Fibroblast of lung (primary cell): ENCODE data around the gene TTLL4. TPM values are rescaled to one million over a fixed set of nuclear protein-coding genes. Genes with fewer than 3 reads are reported as not detected.

Experiments used
- DNase-seq, 2 donors: peaks; one replicate each; pipeline versions ENCODE4 v3.0.0 to v3.0.0-alpha.2; 2010; ENCODE audit warnings: low read depth in 2 of 2
- H2AFZ ChIP-seq: 2 replicates; pipeline ENCODE4 v1.5.1; 2012; ENCODE audit warnings: low read length, control low read depth, inconsistent platforms
- H3K27ac ChIP-seq: 2 replicates; pipeline ENCODE4 v1.5.1; 2011; ENCODE audit warnings: low read length, control low read depth; ENCODE audit not compliant: insufficient read depth
- H3K27me3 ChIP-seq: 2 replicates; pipeline ENCODE4 v1.5.1; 2011; ENCODE audit warnings: mild to moderate bottlenecking, low read length; ENCODE audit not compliant: control insufficient read depth, insufficient read depth
- H3K36me3 ChIP-seq: 2 replicates; pipeline ENCODE4 v1.5.1; 2011; ENCODE audit warnings: low read length; ENCODE audit not compliant: control insufficient read depth, insufficient read depth
- H3K4me1 ChIP-seq: 2 replicates; pipeline ENCODE4 v1.5.1; 2011; ENCODE audit warnings: low read length; ENCODE audit not compliant: control insufficient read depth, insufficient read depth; ENCODE audit errors: extremely low read depth
- H3K4me2 ChIP-seq: 2 replicates; pipeline ENCODE4 v1.5.1; 2011; ENCODE audit warnings: low read length, control low read depth; ENCODE audit not compliant: insufficient read depth; ENCODE audit errors: extremely low read depth
- H3K4me3 ChIP-seq, 4 experiments: fragments of 200-600 bp in 1 of 4; sonication (generic) in 1 of 4; replicated peaks in 1 of 4; 2 replicates each; pipeline ENCODE4 v1.5.1; 2011 to 2016; ENCODE audit warnings: low read length in 4 of 4, low read depth in 3 of 4, mild to moderate bottlenecking in 3 of 4, control low read depth in 2 of 4, inconsistent platforms in 1 of 4, mixed read lengths in 1 of 4; ENCODE audit not compliant: insufficient read depth in 1 of 4; ENCODE audit errors: control extremely low read depth in 1 of 4
- H3K79me2 ChIP-seq: 2 replicates; pipeline ENCODE4 v1.5.1; 2012; ENCODE audit warnings: mild to moderate bottlenecking, low read length, inconsistent platforms; ENCODE audit not compliant: control insufficient read depth, insufficient read depth
- H3K9ac ChIP-seq: 2 replicates; pipeline ENCODE4 v1.5.1; 2011; ENCODE audit warnings: mild to moderate bottlenecking, low read length, control low read depth; ENCODE audit not compliant: insufficient read depth
- H3K9me3 ChIP-seq: 2 replicates; pipeline ENCODE4 v1.5.1; 2012; ENCODE audit warnings: low read depth, low read length; ENCODE audit not compliant: control insufficient read depth, insufficient read depth
- H4K20me1 ChIP-seq: 2 replicates; pipeline ENCODE4 v1.5.1; 2011; ENCODE audit warnings: low read length; ENCODE audit not compliant: control insufficient read depth, insufficient read depth; ENCODE audit errors: extremely low read depth
- CTCF ChIP-seq, 2 donors: IDR thresholded peaks in 1 of 2; conservative IDR thresholded peaks in 1 of 2; 1 replicate in 1 of 2; 2 replicates in 1 of 2; pipeline ENCODE4 v1.5.1; 2011 to 2012; ENCODE audit warnings: low read length in 2 of 2, control low read depth in 1 of 2, inconsistent platforms in 1 of 2, low read depth in 1 of 2, mild to moderate bottlenecking in 1 of 2
- EZH2 ChIP-seq: IDR thresholded peaks from 2 replicates; pipeline ENCODE4 v1.5.1; 2012; ENCODE audit warnings: low read length, control low read depth, mild to moderate bottlenecking; ENCODE audit errors: missing control alignments
- polyA plus RNA-seq, 2 donors: library from polyadenylated mRNA; depleted of rRNA in 1 of 2; stranded (reverse) in 1 of 2; unstranded in 1 of 2; fragments of >200 nt; gene quantifications; 2 replicates each; pipeline ENCODE4 v1.2.1, GENCODE V29; 2011 to 2012; ENCODE audit warnings: missing spikeins in 1 of 2
- total RNA-seq: library from RNA; depleted of rRNA; stranded (reverse); fragments of >200 nt; gene quantifications from 2 replicates; pipeline ENCODE4 v1.2.1, GENCODE V29; 2014

TTLL4 gene
- total and polyA plus RNA-seq, 2 donors (not counting 1 experiment from before 2014, with no cell fraction given) = 6.1 to 9.4 TPM

GRCh38 chr2:218671097-218671653 is 39.5 kb upstream of the TTLL4 start:
- H3K9ac ChIP-seq = peak overlapping the region; percentile 84
- peaks cover 16% of the 10 kb centered on the region for H3K36me3 ChIP-seq
- TF ChIP-seq EZH2 (no peak), CTCF (conservative IDR thresholded peaks at IDR 0.05 in 1 of 2, IDR thresholded peaks at IDR 0.05 in 1 of 2; ENCODE audit: low read depth in 1 of 2, low read length in 2 of 2) (no peak)
- H3K27ac ChIP-seq = peak overlapping the region; percentile 88
- no peaks in the 10 kb centered on the region for H3K27me3 ChIP-seq
- peak; percentile 23 to 37 for DNase-seq
- no peaks in the 10 kb centered on the region for H3K9me3 ChIP-seq
- H3K4me3 ChIP-seq = peak overlapping the region; percentile 85 to 95 (median 94)
- H2AFZ ChIP-seq = peak overlapping the region; percentile 93
- peaks cover 23% of the 10 kb centered on the region for H3K79me2 ChIP-seq
- H4K20me1 ChIP-seq = no peaks in the 10 kb centered on the region
- H3K4me1 ChIP-seq = no peaks in the 10 kb centered on the region
- peak overlapping the region; percentile 93 for H3K4me2 ChIP-seq

- no peaks in the 10 kb centered on the region for H4K20me1 ChIP-seq
- DNase-seq = peak; percentile 90 to 94
- peaks cover 23% of the 10 kb centered on the region for H3K79me2 ChIP-seq
- H3K27me3 ChIP-seq = no peaks in the 10 kb centered on the region
- H3K4me2 ChIP-seq = peak within 1 kb of the TSS; percentile 99
- TF ChIP-seq EZH2 (no peak), CTCF (conservative IDR thresholded peaks at IDR 0.05 in 1 of 2, IDR thresholded peaks at IDR 0.05 in 1 of 2; ENCODE audit: low read depth in 1 of 2, low read length in 2 of 2) (no peak)
- H2AFZ ChIP-seq = peak within 1 kb of the TSS; percentile 93
- peak within 1 kb of the TSS; percentile 85 to 95 (median 94) for H3K4me3 ChIP-seq
- peak within 1 kb of the TSS; percentile 84 for H3K9ac ChIP-seq
- no peaks in the 10 kb centered on the region for H3K9me3 ChIP-seq
- H3K36me3 ChIP-seq = peaks cover 16% of the 10 kb centered on the region
- H3K27ac ChIP-seq = peak within 1 kb of the TSS; percentile 88
- H3K4me1 ChIP-seq = no peaks in the 10 kb centered on the region
These were observed 38.7 kb upstream of the TTLL4 start, which contains the start of the genes RNF25 and STK36 for GRCh38 chr2:218671654-218672566. Gene RNF25 (minus strand): TSS chr2:218672002. CDS start chr2:218671970, 32 bp downstream. Gene STK36 (plus strand): TSS chr2:218672086. CDS start chr2:218672830, 744 bp downstream.

GRCh38 chr2:218679119-218679518 is 31.5 kb upstream of the TTLL4 start:
- H3K9me3 ChIP-seq = no peaks in the 10 kb centered on the region
- no peak for DNase-seq

More at GRCh38 chr2:218679119-218679518, 31.5 kb upstream of the TTLL4 start:
- no peak overlapping the region for H3K4me2 ChIP-seq
- H3K79me2 ChIP-seq = no peaks in the 10 kb centered on the region
- H3K27me3 ChIP-seq = no peaks in the 10 kb centered on the region
- no peak for TF ChIP-seq CTCF (conservative IDR thresholded peaks at IDR 0.05 in 1 of 2, IDR thresholded peaks at IDR 0.05 in 1 of 2; ENCODE audit: low read depth in 1 of 2, low read length in 2 of 2)
- no peak for TF ChIP-seq EZH2
- no peaks in the 10 kb centered on the region for H4K20me1 ChIP-seq
- no peaks in the 10 kb centered on the region for H3K4me1 ChIP-seq
- H2AFZ ChIP-seq = no peak overlapping the region
- H3K36me3 ChIP-seq = peaks cover 7% of the 10 kb centered on the region
- no peak overlapping the region for H3K4me3 ChIP-seq
- H3K27ac ChIP-seq = no peak overlapping the region
- no peak overlapping the region for H3K9ac ChIP-seq
